Astrocyte (in vitro differentiated cells and primary cell): Measurements from ENCODE around the gene RABEP2. TPM values are rescaled to one million over a fixed set of nuclear protein-coding genes. Genes with fewer than 3 reads are reported as not detected.

Source experiments
- DNase-seq: peaks from one replicate; pipeline ENCODE4 v3.0.0-alpha.2; 2010; ENCODE audit warnings: low read depth
- FAIRE-seq: peaks from 2 replicates; lab custom pipeline; 2011; peaks lifted over from hg19 to GRCh38; lab: Jason Lieb, UNC
- H2AFZ ChIP-seq: 2 replicates; pipeline ENCODE4 v1.6.0; 2012; ENCODE audit warnings: low read depth, low read length, inconsistent platforms
- H3K27ac ChIP-seq: 2 replicates; pipeline ENCODE4 v1.5.1; 2011; ENCODE audit warnings: low read depth, low read length, inconsistent platforms
- H3K27me3 ChIP-seq: 2 replicates; pipeline ENCODE4 v1.6.0; 2011; ENCODE audit warnings: low read length, inconsistent platforms; ENCODE audit not compliant: insufficient read depth
- H3K36me3 ChIP-seq: 2 replicates; pipeline ENCODE4 v1.5.1; 2011; ENCODE audit warnings: low read length, inconsistent platforms; ENCODE audit not compliant: insufficient read depth
- H3K4me1 ChIP-seq: 2 replicates; pipeline ENCODE4 v1.5.1; 2011; ENCODE audit warnings: low read length, inconsistent platforms; ENCODE audit not compliant: insufficient read depth
- H3K4me2 ChIP-seq: 2 replicates; pipeline ENCODE4 v1.6.0; 2012; ENCODE audit warnings: low read length, inconsistent platforms
- H3K4me3 ChIP-seq: 2 replicates; pipeline ENCODE4 v1.5.1; 2011; ENCODE audit warnings: low read depth, mild to moderate bottlenecking, low read length, inconsistent platforms; ENCODE audit not compliant: insufficient read depth
- H3K79me2 ChIP-seq: 2 replicates; pipeline ENCODE4 v1.6.0; 2012; ENCODE audit warnings: mild to moderate bottlenecking, low read length, inconsistent platforms; ENCODE audit not compliant: insufficient read depth
- H3K9ac ChIP-seq: 2 replicates; pipeline ENCODE4 v1.6.0; 2012; ENCODE audit warnings: mild to moderate bottlenecking, low read length, inconsistent platforms
- H3K9me3 ChIP-seq: 2 replicates; pipeline ENCODE4 v1.5.1; 2012; ENCODE audit warnings: low read depth, mild to moderate bottlenecking, low read length, inconsistent platforms; ENCODE audit not compliant: insufficient read depth
- H4K20me1 ChIP-seq: 2 replicates; pipeline ENCODE4 v1.6.0; 2012; ENCODE audit warnings: low read length, inconsistent platforms; ENCODE audit not compliant: insufficient read depth
- H3K27ac Mint-ChIP-seq: one replicate; pipeline ENCODE4 v1.8.0; 2021; ENCODE audit warnings: mild to moderate bottlenecking, mixed read lengths; ENCODE audit not compliant: unreplicated experiment
- H3K27me3 Mint-ChIP-seq: one replicate; pipeline ENCODE4 v1.8.0; 2021; ENCODE audit warnings: low read depth, mixed read lengths; ENCODE audit not compliant: unreplicated experiment
- H3K36me3 Mint-ChIP-seq: one replicate; pipeline ENCODE4 v1.8.0; 2021; ENCODE audit warnings: low read depth, mixed read lengths; ENCODE audit not compliant: unreplicated experiment
- H3K4me1 Mint-ChIP-seq: one replicate; pipeline ENCODE4 v1.8.0; 2021; ENCODE audit warnings: low read depth, mixed read lengths; ENCODE audit not compliant: unreplicated experiment
- H3K4me3 Mint-ChIP-seq: one replicate; pipeline ENCODE4 v1.8.0; 2021; ENCODE audit warnings: mild to moderate bottlenecking, moderate library complexity, mixed read lengths; ENCODE audit not compliant: unreplicated experiment
- H3K9me3 Mint-ChIP-seq: one replicate; pipeline ENCODE4 v1.8.0; 2021; ENCODE audit warnings: mild to moderate bottlenecking, mixed read lengths; ENCODE audit not compliant: unreplicated experiment
- CTCF ChIP-seq: IDR thresholded peaks from 2 replicates; pipeline ENCODE4 v1.5.1; 2011; ENCODE audit warnings: low read depth, mild to moderate bottlenecking, inconsistent platforms, low read length, moderate library complexity; ENCODE audit not compliant: insufficient read depth
- EZH2 ChIP-seq: IDR thresholded peaks from 2 replicates; pipeline ENCODE4 v1.6.1; 2012; ENCODE audit warnings: mild to moderate bottlenecking, low read length, inconsistent platforms; ENCODE audit not compliant: insufficient read depth
- total RNA-seq: library from RNA; stranded (reverse); gene quantifications from 2 replicates; pipeline ENCODE4 v1.2.1, GENCODE V29; 2021

RABEP2 gene
- total RNA-seq, 1 donor from 2014 or later: 19.4 TPM

GRCh38 chr16:28898942-28899341 lies 26.1 kb downstream of the RABEP2 start:
- Histone ChIP-seq H3K27ac (no peak overlapping the region), H3K36me3 (no peaks in the 10 kb centered on the region), H3K79me2 (no peaks in the 10 kb centered on the region), H3K9me3 (no peaks in the 10 kb centered on the region), H3K4me1 (no peaks in the 10 kb centered on the region), H3K9ac (no peak overlapping the region), H3K4me2 (no peak overlapping the region), H4K20me1 (no peaks in the 10 kb centered on the region), H3K27me3 (no peaks in the 10 kb centered on the region), H2AFZ (no peak overlapping the region), H3K4me3 (no peak overlapping the region)
- no peak for FAIRE-seq
- DNase-seq: no peak
- H3K4me3 Mint-ChIP-seq: no peak overlapping the region
- peaks cover 8% of the 10 kb centered on the region for H3K4me1 Mint-ChIP-seq
- H3K9me3 Mint-ChIP-seq: no peaks in the 10 kb centered on the region
- TF ChIP-seq EZH2 (no peak), CTCF (no peak)
- peaks cover 11% of the 10 kb centered on the region for H3K36me3 Mint-ChIP-seq
- H3K27me3 Mint-ChIP-seq: peaks cover 2% of the 10 kb centered on the region
- no peak overlapping the region for H3K27ac Mint-ChIP-seq

- no peaks in the 10 kb centered on the region for H3K27me3 ChIP-seq
- H3K36me3 Mint-ChIP-seq: peaks cover 11% of the 10 kb centered on the region
- TF ChIP-seq CTCF: no peak
- H3K9me3 Mint-ChIP-seq: no peaks in the 10 kb centered on the region
- no peaks in the 10 kb centered on the region for H3K79me2 ChIP-seq
- H3K27ac Mint-ChIP-seq: no peak overlapping the region
- H3K4me2 ChIP-seq: no peak overlapping the region
- no peak overlapping the region for H3K9ac ChIP-seq
- H3K4me1 ChIP-seq: no peaks in the 10 kb centered on the region
- FAIRE-seq (no peak), DNase-seq (peak; percentile 4)
- no peak overlapping the region for H3K4me3 Mint-ChIP-seq
- H3K9me3 ChIP-seq: no peaks in the 10 kb centered on the region
- H3K27me3 Mint-ChIP-seq: peaks cover 2% of the 10 kb centered on the region
- no peaks in the 10 kb centered on the region for H3K36me3 ChIP-seq
- peaks cover 8% of the 10 kb centered on the region for H3K4me1 Mint-ChIP-seq
- no peak overlapping the region for H2AFZ ChIP-seq
- H3K27ac ChIP-seq: no peak overlapping the region
- no peak overlapping the region for H3K4me3 ChIP-seq
- H4K20me1 ChIP-seq: no peaks in the 10 kb centered on the region
These were observed 26.8 kb downstream of the RABEP2 start for GRCh38 chr16:28898266-28898665.

GRCh38 chr16:28897826-28898225 lies 27.2 kb downstream of the RABEP2 start:
- H3K4me2 ChIP-seq: no peak overlapping the region
- Mint-ChIP-seq H3K27ac (no peak overlapping the region), H3K4me3 (no peak overlapping the region), H3K27me3 (peaks cover 2% of the 10 kb centered on the region), H3K4me1 (peaks cover 8% of the 10 kb centered on the region), H3K36me3 (peaks cover 10% of the 10 kb centered on the region), H3K9me3 (no peaks in the 10 kb centered on the region)
- no peaks in the 10 kb centered on the region for H4K20me1 ChIP-seq
- no peak overlapping the region for H3K4me3 ChIP-seq
- H3K4me1 ChIP-seq: no peaks in the 10 kb centered on the region
- H3K36me3 ChIP-seq: no peaks in the 10 kb centered on the region
- no peaks in the 10 kb centered on the region for H3K27me3 ChIP-seq
- TF ChIP-seq CTCF (no peak), EZH2 (no peak)
- H2AFZ ChIP-seq: no peak overlapping the region
- H3K79me2 ChIP-seq: no peaks in the 10 kb centered on the region
- no peak overlapping the region for H3K27ac ChIP-seq
- FAIRE-seq (no peak), DNase-seq (no peak)
- no peaks in the 10 kb centered on the region for H3K9me3 ChIP-seq
- no peak overlapping the region for H3K9ac ChIP-seq
